ENCODE measurements around the gene PECR. TPM values are rescaled to one million over a fixed set of nuclear protein-coding genes. Genes with fewer than 3 reads are reported as not detected.

The PECR gene
- total RNA-seq, 1 experiment from 2014 or later: 26.0 TPM

GRCh38 chr2:216117561-216118340 lies 36.1 kb upstream of the PECR start:
- no peak overlapping the region for H3K9ac ChIP-seq (ENCODE audit: low read length)
- peaks cover 6% of the 10 kb centered on the region for H3F3A ChIP-seq (ENCODE audit: low read length, unreplicated experiment)
- peaks cover 15% of the 10 kb centered on the region for H3K4me1 ChIP-seq (ENCODE audit: insufficient read depth, low read length)
- DNase-seq (peak; percentile 18), ATAC-seq (no peak)
- H4K20me1 ChIP-seq (ENCODE audit: low read length): no peaks in the 10 kb centered on the region
- no peak overlapping the region for H2AFZ ChIP-seq (ENCODE audit: low read length)
- intact Hi-C loops (cut with micrococcal nuclease): loop anchor here (10.0 kb wide), 1 partner anchor 377 kb away; the partner anchor contains the start of gene RPL37A
- no peaks in the 10 kb centered on the region for H3K27me3 ChIP-seq (ENCODE audit: low read length)
- ChIA-PET CTCF (no interaction called here), POLR2A (ENCODE audit: unreplicated experiment) (no interaction called here)
- H3K9me3 ChIP-seq (ENCODE audit: low read length): no peaks in the 10 kb centered on the region
- peaks cover 89% of the 10 kb centered on the region for H3K36me3 ChIP-seq (ENCODE audit: low read depth, low read length)
- TF ChIP-seq EZH2phosphoT487 (IDR thresholded peaks at IDR 0.05; ENCODE audit: borderline replicate concordance, low read length) (no peak), EZH2 (IDR thresholded peaks at IDR 0.05; ENCODE audit: low read length, unreplicated experiment) (no peak), CTCF (conservative IDR thresholded peaks at IDR 0.05; ENCODE audit: low read depth, low read length) (no peak)
- H3K4me3 ChIP-seq (ENCODE audit: low read length): no peak overlapping the region
- H3K27ac ChIP-seq (ENCODE audit: low read length): no peak overlapping the region
- H3K9me2 ChIP-seq (replicated peaks; ENCODE audit: low read length): no peaks in the 10 kb centered on the region
- peaks cover 63% of the 10 kb centered on the region for H3K79me2 ChIP-seq (ENCODE audit: low read length)
- no peak overlapping the region for H3K4me2 ChIP-seq (ENCODE audit: low read length)
- BruUV-seq (replicated peaks): no TSS peak

GRCh38 chr2:216116418-216116817 lies 34.8 kb upstream of the PECR start:
- DNase-seq (no peak), ATAC-seq (no peak)
- intact Hi-C loops (cut with micrococcal nuclease): loop anchor here (10.0 kb wide), 1 partner anchor 378 kb away; the partner anchor contains the start of gene RPL37A
- POLR2A ChIA-PET (ENCODE audit: unreplicated experiment): no interaction called here
- no peak overlapping the region for H2AFZ ChIP-seq (ENCODE audit: low read length)
- H3K9me3 ChIP-seq (ENCODE audit: low read length): no peaks in the 10 kb centered on the region
- peaks cover 89% of the 10 kb centered on the region for H3K36me3 ChIP-seq (ENCODE audit: low read depth, low read length)
- peaks cover 6% of the 10 kb centered on the region for H3F3A ChIP-seq (ENCODE audit: low read length, unreplicated experiment)
- no peak overlapping the region for H3K4me3 ChIP-seq (ENCODE audit: low read length)
- BruUV-seq (replicated peaks): no TSS peak
- H3K27me3 ChIP-seq (ENCODE audit: low read length): no peaks in the 10 kb centered on the region
- no peak overlapping the region for H3K4me2 ChIP-seq (ENCODE audit: low read length)
- H3K9me2 ChIP-seq (replicated peaks; ENCODE audit: low read length): no peaks in the 10 kb centered on the region
- H3K4me1 ChIP-seq (ENCODE audit: insufficient read depth, low read length): peaks cover 27% of the 10 kb centered on the region
- H3K27ac ChIP-seq (ENCODE audit: low read length): no peak overlapping the region
- CTCF ChIA-PET: no interaction called here
- TF ChIP-seq EZH2 (IDR thresholded peaks at IDR 0.05; ENCODE audit: low read length, unreplicated experiment) (no peak), CTCF (conservative IDR thresholded peaks at IDR 0.05; ENCODE audit: low read depth, low read length) (no peak)
- 0 out of 2 replicates have a peak, but pooled peaks cover 11% of the 10 kb centered on the region for H4K20me1 ChIP-seq (ENCODE audit: low read length)
- peaks cover 73% of the 10 kb centered on the region for H3K79me2 ChIP-seq (ENCODE audit: low read length)
- no peak overlapping the region for H3K9ac ChIP-seq (ENCODE audit: low read length)
